Esophagus (tissue), 2 donors: ENCODE data around the gene CUL9. TPM values are rescaled to one million over a fixed set of nuclear protein-coding genes. Genes with fewer than 3 reads are reported as not detected.

Experiments used
- H3K27ac ChIP-seq, 2 donors: one replicate each; pipeline ENCODE4 v1.5.1; 2013; ENCODE audit warnings: low read depth in 2 of 2, mild to moderate bottlenecking in 2 of 2, inconsistent platforms in 1 of 2, low read length in 1 of 2, moderate library complexity in 1 of 2
- H3K27me3 ChIP-seq, 2 donors: one replicate each; pipeline ENCODE4 v1.6.1; 2013; ENCODE audit warnings: low read length in 2 of 2, control low read depth in 1 of 2, mild to moderate bottlenecking in 1 of 2; ENCODE audit not compliant: insufficient read depth in 2 of 2, control insufficient read depth in 1 of 2
- H3K36me3 ChIP-seq, 2 donors: one replicate each; pipeline ENCODE4 v1.6.1; 2013; ENCODE audit warnings: low read length in 1 of 2; ENCODE audit not compliant: control insufficient read depth in 2 of 2, insufficient read depth in 2 of 2
- H3K4me1 ChIP-seq, 2 donors: one replicate each; pipeline ENCODE4 v1.6.1; 2013; ENCODE audit warnings: low read length in 1 of 2; ENCODE audit not compliant: control insufficient read depth in 2 of 2, insufficient read depth in 2 of 2
- H3K4me3 ChIP-seq, 2 donors: one replicate each; pipeline ENCODE4 v1.5.1; 2013; ENCODE audit warnings: low read length in 2 of 2, mild to moderate bottlenecking in 2 of 2, low read depth in 1 of 2, moderate library complexity in 1 of 2
- H3K9me3 ChIP-seq, 2 donors: one replicate each; pipeline ENCODE4 v1.6.1; 2013; ENCODE audit warnings: mild to moderate bottlenecking in 2 of 2, low read depth in 1 of 2, low read length in 1 of 2, moderate library complexity in 1 of 2; ENCODE audit not compliant: control insufficient read depth in 2 of 2, insufficient read depth in 1 of 2
- WGBS, 2 donors: extraction: QIAGEN DNeasy Blood & Tissue Kit; methylation state at CpG; one replicate each; pipeline ENCODE4 v1.1.7; 2013; 5-methylcytosine and 5-hydroxymethylcytosine counted together
- polyA plus RNA-seq, 2 donors: library from polyadenylated mRNA; stranded (reverse); fragments of 200-250 nt; gene quantifications; one replicate each; pipeline ENCODE4 v1.2.3, GENCODE V29; 2013
- donor health status: healthy with polysubstance abuse.
- donor health status: Bipolar disorder and iron deficiency.

The CUL9 gene
- polyA plus RNA-seq, 2 donors, result 26.6 to 64.9 TPM

GRCh38 chr6:43171707-43172103 is 10.3 kb upstream of the CUL9 start:
- Histone ChIP-seq H3K9me3 (no peaks in the 10 kb centered on the region), H3K4me3 (peak overlapping the region; percentile 71 to 95), H3K36me3 (peaks cover 5 to 12% of the 10 kb centered on the region in 2 donors), H3K27me3 (no peaks in the 10 kb centered on the region), H3K4me1 (peaks cover 0 to 11% of the 10 kb centered on the region in 2 donors), H3K27ac (peak overlapping the region; percentile 93 to 97)
- 0 to 1% methylated on average over 57 of the region's 57 CpGs for WGBS, 2 donors

- H3K4me1 ChIP-seq, result peaks cover 0 to 11% of the 10 kb centered on the region in 2 donors
- no peaks in the 10 kb centered on the region for H3K9me3 ChIP-seq
- WGBS, 2 donors, result 1 to 2% methylated on average over 46 of the region's 46 CpGs
- peak overlapping the region; percentile 93 to 97 for H3K27ac ChIP-seq
- no peaks in the 10 kb centered on the region for H3K27me3 ChIP-seq
- peak overlapping the region; percentile 71 to 95 for H3K4me3 ChIP-seq
- H3K36me3 ChIP-seq, result peaks cover 6 to 12% of the 10 kb centered on the region in 2 donors
These were observed 9.6 kb upstream of the CUL9 start for GRCh38 chr6:43172104-43173007.

- peak overlapping the region; percentile 38 to 71 for H3K4me3 ChIP-seq
- peaks cover 12 to 20% of the 10 kb centered on the region in 2 donors for H3K36me3 ChIP-seq
- H3K4me1 ChIP-seq, result peaks cover 0 to 11% of the 10 kb centered on the region in 2 donors
- no peaks in the 10 kb centered on the region for H3K9me3 ChIP-seq
- no peaks in the 10 kb centered on the region for H3K27me3 ChIP-seq
- peak overlapping the region; percentile 93 to 97 for H3K27ac ChIP-seq
- WGBS, 2 donors, result 23 to 37% methylated on average over 11 of the region's 11 CpGs
These were observed 8.3 kb upstream of the CUL9 start for GRCh38 chr6:43173591-43174262.

- Histone ChIP-seq H3K4me1 (peaks cover 2 to 11% of the 10 kb centered on the region in 2 donors), H3K9me3 (no peaks in the 10 kb centered on the region), H3K36me3 (peaks cover 18 to 28% of the 10 kb centered on the region in 2 donors), H3K27me3 (no peaks in the 10 kb centered on the region), H3K4me3 (peak overlapping the region; percentile 38 to 71), H3K27ac (peak overlapping the region; percentile 93 to 97)
- WGBS, 2 donors, result 0 to 1% methylated on average over 29 to 32 of the region's 32 CpGs
These were observed 7.5 kb upstream of the CUL9 start for GRCh38 chr6:43174263-43175112.

GRCh38 chr6:43175676-43176422 is 6.1 kb upstream of the CUL9 start:
- H3K4me3 ChIP-seq, result no peak overlapping the region
- 87 to 89% methylated on average over 11 of the region's 11 CpGs for WGBS, 2 donors
- peak overlapping the region in 1 of 2 donors; percentile 47 for H3K27ac ChIP-seq
- peaks cover 3 to 9% of the 10 kb centered on the region in 2 donors for H3K4me1 ChIP-seq
- H3K27me3 ChIP-seq, result no peaks in the 10 kb centered on the region
- H3K36me3 ChIP-seq, result peaks cover 20 to 32% of the 10 kb centered on the region in 2 donors
- H3K9me3 ChIP-seq, result no peaks in the 10 kb centered on the region

GRCh38 chr6:43176423-43176786 is 5.6 kb upstream of the CUL9 start:
- no peaks in the 10 kb centered on the region for H3K27me3 ChIP-seq
- no peak overlapping the region for H3K4me3 ChIP-seq
- WGBS, 2 donors, result 93 to 95% methylated on average over 6 of the region's 6 CpGs
- no peak overlapping the region for H3K27ac ChIP-seq
- H3K4me1 ChIP-seq, result peaks cover 3 to 9% of the 10 kb centered on the region in 2 donors
- H3K36me3 ChIP-seq, result peaks cover 20 to 34% of the 10 kb centered on the region in 2 donors
- no peaks in the 10 kb centered on the region for H3K9me3 ChIP-seq

- WGBS, 2 donors, result 85 to 90% methylated on average over 12 of the region's 12 CpGs
- Histone ChIP-seq H3K4me3 (no peak overlapping the region), H3K36me3 (peaks cover 20 to 34% of the 10 kb centered on the region in 2 donors), H3K9me3 (no peaks in the 10 kb centered on the region), H3K27me3 (no peaks in the 10 kb centered on the region), H3K4me1 (peaks cover 3 to 6% of the 10 kb centered on the region in 2 donors), H3K27ac (no peak overlapping the region)
These were observed 3.8 kb upstream of the CUL9 start for GRCh38 chr6:43178150-43178549.

- WGBS, 2 donors, result 88 to 92% methylated on average over 20 of the region's 20 CpGs
- no peaks in the 10 kb centered on the region for H3K27me3 ChIP-seq
- no peak overlapping the region for H3K27ac ChIP-seq
- H3K9me3 ChIP-seq, result no peaks in the 10 kb centered on the region
- no peak overlapping the region for H3K4me3 ChIP-seq
- H3K4me1 ChIP-seq, result peaks cover 3 to 4% of the 10 kb centered on the region in 2 donors
- H3K36me3 ChIP-seq, result peaks cover 20 to 35% of the 10 kb centered on the region in 2 donors
These were observed 2.8 kb upstream of the CUL9 start for GRCh38 chr6:43178951-43179830.
